WERI-Rb-1 (cell line): ENCODE measurements around the gene RGS11.

Experiments
- DNase-seq: peaks from one replicate; pipeline ENCODE4 v3.0.0-alpha.2; 2020
- H3K27ac ChIP-seq: fragments of 250-450 bp; sonication (Bioruptor Pico); 2 replicates; pipeline ENCODE4 v1.5.1; 2020; ENCODE audit warnings: mild to moderate bottlenecking, moderate library complexity
- H3K27me3 ChIP-seq: fragments of 250-450 bp; sonication (Bioruptor Pico); 2 replicates; pipeline ENCODE4 v1.5.1; 2021; ENCODE audit warnings: mild to moderate bottlenecking, low read depth, moderate library complexity; ENCODE audit not compliant: insufficient read depth, severe bottlenecking
- H3K36me3 ChIP-seq: fragments of 250-450 bp; sonication (Bioruptor Pico); 2 replicates; pipeline ENCODE4 v1.5.1; 2020; ENCODE audit warnings: mild to moderate bottlenecking, moderate library complexity
- H3K4me3 ChIP-seq: 2 replicates; pipeline ENCODE4 v1.5.1; 2011; ENCODE audit warnings: low read depth, mild to moderate bottlenecking, control low read depth, low read length
- H3K9me3 ChIP-seq: fragments of 250-450 bp; sonication (Bioruptor Pico); 2 replicates; pipeline ENCODE4 v1.5.1; 2021; ENCODE audit warnings: mild to moderate bottlenecking, moderate library complexity; ENCODE audit not compliant: severe bottlenecking
- CTCF ChIP-seq: IDR thresholded peaks from 2 replicates; pipeline ENCODE4 v1.5.1; 2011; ENCODE audit warnings: low read depth, mild to moderate bottlenecking, control low read depth, inconsistent platforms, low read length

The RGS11 gene

GRCh38 chr16:254461-254860 lies 21.3 kb downstream of the RGS11 start:
- TF ChIP-seq CTCF, result no peak
- peaks cover 24% of the 10 kb centered on the region for H3K36me3 ChIP-seq
- H3K27ac ChIP-seq, result no peak overlapping the region
- no peak overlapping the region for H3K4me3 ChIP-seq
- H3K27me3 ChIP-seq, result no peaks in the 10 kb centered on the region
- DNase-seq, result no peak
- H3K9me3 ChIP-seq, result no peaks in the 10 kb centered on the region

- Histone ChIP-seq H3K27ac (no peak overlapping the region), H3K36me3 (peaks cover 24% of the 10 kb centered on the region), H3K4me3 (no peak overlapping the region), H3K9me3 (no peaks in the 10 kb centered on the region), H3K27me3 (no peaks in the 10 kb centered on the region)
- DNase-seq, result no peak
- TF ChIP-seq CTCF, result no peak
Observed at GRCh38 chr16:253833-254232, 21.9 kb downstream of the RGS11 start.

DNA sequence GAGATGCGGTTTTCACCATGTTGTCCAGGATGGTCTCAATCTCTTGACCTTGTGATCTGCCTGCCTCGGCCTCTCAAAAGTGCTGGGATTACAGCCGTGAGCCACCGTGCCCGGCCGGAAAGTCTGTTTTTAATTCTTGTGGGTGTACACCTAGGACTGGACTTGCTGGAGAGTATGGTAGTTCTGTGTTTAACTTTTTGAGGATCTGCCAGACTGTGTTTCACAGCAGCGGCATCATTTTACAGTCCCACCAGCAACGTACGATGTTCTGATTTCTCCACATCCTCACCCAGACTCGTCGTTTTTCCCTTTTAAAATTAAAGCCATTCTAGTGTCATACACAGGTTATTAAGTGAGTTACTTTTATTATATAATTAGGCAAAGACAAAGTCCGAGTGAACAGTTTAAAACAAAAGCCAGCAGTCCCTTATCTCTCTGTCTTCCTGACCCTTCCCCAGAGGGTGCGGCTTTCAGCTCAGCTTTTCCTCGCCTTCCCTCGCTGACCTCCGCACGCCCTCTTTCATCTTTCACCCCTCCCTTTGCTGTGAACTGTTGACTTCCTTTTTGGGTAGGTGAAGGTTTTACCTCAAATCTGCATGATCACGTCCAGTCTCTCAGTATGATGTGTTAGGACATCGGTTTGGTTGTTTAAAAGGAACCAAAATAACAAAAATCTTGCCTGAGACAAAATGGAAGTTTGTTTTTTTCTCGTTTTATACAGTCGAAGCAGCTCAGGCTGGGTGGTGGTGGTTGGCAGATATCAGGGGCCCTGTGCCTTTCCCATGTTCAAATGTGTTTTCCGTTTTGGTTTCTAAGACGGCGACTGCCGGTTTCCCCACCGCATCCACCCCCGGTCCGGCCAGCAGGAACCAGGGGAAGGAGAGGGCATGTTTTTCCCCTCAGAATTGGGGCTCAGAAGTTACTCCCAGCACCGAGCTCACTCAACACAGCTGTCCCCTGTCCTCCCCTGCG lies 23.1 kb downstream of the RGS11 start:
- H3K27me3 ChIP-seq, result no peaks in the 10 kb centered on the region
- no peak for TF ChIP-seq CTCF
- no peaks in the 10 kb centered on the region for H3K9me3 ChIP-seq
- H3K36me3 ChIP-seq, result peaks cover 24% of the 10 kb centered on the region
- H3K4me3 ChIP-seq, result no peak overlapping the region
- no peak overlapping the region for H3K27ac ChIP-seq
- DNase-seq, result no peak

- TF ChIP-seq CTCF, result no peak
- no peak overlapping the region for H3K4me3 ChIP-seq
- H3K27me3 ChIP-seq, result no peaks in the 10 kb centered on the region
- H3K27ac ChIP-seq, result no peak overlapping the region
- H3K36me3 ChIP-seq, result peaks cover 7% of the 10 kb centered on the region
- DNase-seq, result no peak
- H3K9me3 ChIP-seq, result no peaks in the 10 kb centered on the region
Observed at GRCh38 chr16:249431-249830, 26.3 kb downstream of the RGS11 start.

GRCh38 chr16:247027-247426 lies 28.7 kb downstream of the RGS11 start:
- no peak for TF ChIP-seq CTCF
- no peak overlapping the region for H3K4me3 ChIP-seq
- no peaks in the 10 kb centered on the region; the same call in 1 of the 2 replicates for H3K36me3 ChIP-seq
- no peaks in the 10 kb centered on the region for H3K9me3 ChIP-seq
- no peak for DNase-seq
- H3K27ac ChIP-seq, result no peak overlapping the region
- H3K27me3 ChIP-seq, result no peaks in the 10 kb centered on the region

DNA sequence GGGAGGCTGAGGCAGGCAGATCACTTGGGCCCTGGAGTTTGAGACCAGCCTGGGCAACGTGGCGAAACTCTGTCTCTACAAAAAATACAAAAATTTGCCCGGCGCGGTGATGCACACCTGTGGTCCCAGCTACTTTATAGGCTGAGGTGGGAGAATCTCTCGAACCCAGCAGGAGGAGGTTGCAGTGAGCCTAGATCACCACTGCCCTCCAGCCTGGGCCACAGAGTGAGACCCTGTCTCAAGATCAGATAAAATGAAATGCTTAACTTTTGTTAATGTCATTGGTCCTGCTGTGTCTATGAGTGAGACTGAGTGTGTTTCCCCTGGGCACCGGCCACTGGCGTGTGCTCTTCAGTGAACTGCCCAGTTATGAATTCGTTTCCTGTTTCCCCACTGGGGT lies 30.6 kb downstream of the RGS11 start:
- no peak overlapping the region for H3K27ac ChIP-seq
- no peak overlapping the region for H3K4me3 ChIP-seq
- no peak for TF ChIP-seq CTCF

More for the DNA sequence above, 30.6 kb downstream of the RGS11 start:
- no peaks in the 10 kb centered on the region; the same call in 1 of the 2 replicates for H3K36me3 ChIP-seq
- H3K27me3 ChIP-seq, result no peaks in the 10 kb centered on the region
- no peaks in the 10 kb centered on the region for H3K9me3 ChIP-seq
- DNase-seq, result no peak
